Adipocyte (in vitro differentiated cells): ENCODE measurements around the gene SLC6A8.
"Not testable (repeated sequence)": the region's sequence is repeated elsewhere in the genome, so short reads cannot be mapped to it uniquely, and the experiment has no call there.

Experiments used
- DNase-seq: peaks from one replicate; pipeline ENCODE4 v3.0.0-alpha.2; 2015; ENCODE audit warnings: low read depth
- H3K27me3 ChIP-seq: replicated peaks from 2 replicates; pipeline ENCODE4 v1.7.0; 2013; ENCODE audit warnings: mild to moderate bottlenecking, low read length, moderate library complexity; ENCODE audit not compliant: control insufficient read depth, insufficient read depth
- H3K36me3 ChIP-seq: 2 replicates; pipeline ENCODE4 v1.7.0; 2013; ENCODE audit warnings: low read length, mild to moderate bottlenecking, moderate library complexity; ENCODE audit not compliant: control insufficient read depth, insufficient read depth, severe bottlenecking
- H3K4me1 ChIP-seq: 2 replicates; pipeline ENCODE4 v1.7.0; 2013; ENCODE audit warnings: mild to moderate bottlenecking, low read length, moderate library complexity; ENCODE audit not compliant: control insufficient read depth, insufficient read depth
- H3K4me3 ChIP-seq: 2 replicates; pipeline ENCODE4 v1.7.0; 2013; ENCODE audit warnings: mild to moderate bottlenecking, low read length, moderate library complexity
- H3K9ac ChIP-seq: 2 replicates; pipeline ENCODE4 v1.7.0; 2013; ENCODE audit warnings: mild to moderate bottlenecking, low read length, moderate library complexity
- H3K9me3 ChIP-seq: 2 replicates; pipeline ENCODE4 v1.7.0; 2013; ENCODE audit warnings: mild to moderate bottlenecking, low read length, moderate library complexity; ENCODE audit not compliant: control insufficient read depth

Gene SLC6A8

DNA sequence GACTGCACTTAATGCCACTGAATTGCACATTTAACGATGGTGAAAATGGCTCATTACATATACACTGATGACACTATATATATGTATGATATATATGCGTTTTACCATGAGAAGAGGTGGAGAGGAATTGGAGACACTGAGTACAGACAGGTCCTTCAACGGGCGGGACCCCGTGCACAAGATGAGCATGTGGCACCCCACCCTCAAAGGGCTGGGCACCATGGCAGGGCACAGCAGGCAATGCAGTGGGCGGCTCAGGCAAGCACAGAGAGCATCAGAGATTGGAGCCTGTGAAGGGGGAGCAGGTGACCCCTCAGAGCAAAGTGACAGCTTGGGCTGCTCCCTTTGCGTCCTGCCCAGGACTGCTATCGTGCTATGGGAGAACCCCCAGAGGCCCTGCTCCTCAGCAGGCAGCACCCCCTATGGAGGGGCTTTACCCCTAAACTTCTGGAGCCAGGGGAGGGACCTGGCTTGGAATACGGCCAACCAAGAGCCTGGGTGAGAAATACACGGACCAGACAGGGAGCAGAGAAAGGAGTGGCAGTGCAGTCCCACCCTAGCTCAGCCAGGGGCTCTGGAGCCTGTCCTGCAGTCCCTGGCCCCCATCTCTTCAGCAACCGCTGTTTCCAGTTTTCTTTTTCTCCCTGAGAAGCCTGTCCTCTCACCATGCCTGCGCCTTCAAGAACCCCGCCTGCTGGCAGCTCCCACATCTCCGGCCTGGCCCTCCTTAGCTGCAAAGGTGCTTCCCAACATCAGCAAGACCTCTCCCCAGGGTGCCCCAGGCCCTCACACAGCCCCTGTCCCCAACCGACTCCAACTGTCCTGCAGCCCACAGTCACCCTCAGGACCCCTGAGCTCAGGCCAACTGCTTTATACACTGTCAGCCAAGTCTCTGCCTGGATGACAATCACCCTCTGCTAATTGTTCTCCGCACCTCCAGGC, 10.5 kb downstream of the SLC6A8 start:
- no peaks in the 10 kb centered on the region for H3K9me3 ChIP-seq
- peaks cover 4% of the 10 kb centered on the region for H3K27me3 ChIP-seq
- DNase-seq = no peak
- no peak overlapping the region for H3K4me3 ChIP-seq
- no peak overlapping the region for H3K9ac ChIP-seq
- H3K4me1 ChIP-seq = no peaks in the 10 kb centered on the region
- peaks cover 29% of the 10 kb centered on the region for H3K36me3 ChIP-seq

DNA sequence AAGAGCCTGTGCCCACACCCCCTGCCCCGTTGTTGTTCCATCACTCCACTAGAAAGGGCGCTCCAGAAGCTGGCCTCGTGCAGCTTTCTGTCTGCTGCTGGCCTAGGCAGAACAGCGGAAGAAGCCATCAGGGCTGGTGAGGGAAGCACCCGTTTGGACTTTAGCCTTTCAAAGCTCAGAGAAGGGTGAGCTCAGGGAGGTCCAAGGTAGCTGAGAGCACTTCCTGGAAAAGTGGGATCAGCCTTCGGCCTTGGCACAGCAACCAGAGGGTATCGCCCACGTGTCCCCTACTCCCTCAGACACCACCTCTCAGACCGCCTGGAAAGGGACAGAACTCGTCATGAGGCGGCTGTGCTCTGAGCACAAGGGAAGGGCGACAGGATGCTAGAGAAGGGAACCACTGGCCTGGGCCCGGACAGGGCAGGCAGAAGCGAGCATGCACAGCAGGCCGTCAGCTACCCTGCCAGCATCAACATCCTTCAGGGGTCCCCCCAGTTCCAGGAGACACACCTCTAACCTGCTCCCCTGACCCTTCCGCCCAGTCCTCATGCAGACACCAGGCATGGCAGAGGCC, 11.6 kb downstream of the SLC6A8 start:
- not testable (repeated sequence) for H3K9me3 ChIP-seq, H3K4me1 ChIP-seq, DNase-seq, H3K27me3 ChIP-seq, H3K9ac ChIP-seq, H3K4me3 ChIP-seq
- peaks cover 40% of the 10 kb centered on the region for H3K36me3 ChIP-seq

DNA sequence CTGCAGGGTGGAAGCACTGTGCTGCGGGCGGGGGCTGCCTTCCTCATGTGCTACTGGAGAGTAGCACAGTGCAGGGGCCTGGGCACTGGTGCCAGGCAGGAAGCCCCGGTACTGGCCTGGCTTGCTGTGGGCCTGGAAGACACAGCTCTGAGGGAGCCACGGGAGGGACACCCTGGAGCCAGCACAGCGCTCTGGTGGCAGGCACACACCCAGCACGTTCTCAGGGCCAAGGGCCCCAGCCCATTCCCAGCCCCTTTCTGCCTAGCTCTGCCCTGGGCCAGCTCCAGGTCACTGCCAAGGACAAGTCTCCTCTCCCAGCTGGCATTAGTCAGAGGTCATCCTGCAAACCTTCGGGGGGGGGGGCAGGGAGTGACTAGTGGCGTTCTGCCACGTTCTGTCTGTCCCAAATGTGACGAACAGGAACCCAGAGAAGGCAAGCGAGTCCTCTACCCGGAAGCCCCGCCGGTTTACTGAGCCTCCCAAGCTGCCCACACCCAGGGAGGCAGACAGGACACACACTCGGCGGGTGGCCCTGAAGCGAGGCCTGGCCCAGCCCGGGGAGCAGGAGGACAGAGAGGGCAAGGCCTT, 12.2 kb downstream of the SLC6A8 start:
- peaks cover 44% of the 10 kb centered on the region for H3K36me3 ChIP-seq
- not testable (repeated sequence) for H3K4me1 ChIP-seq, H3K4me3 ChIP-seq, H3K9ac ChIP-seq, DNase-seq, H3K27me3 ChIP-seq, H3K9me3 ChIP-seq

DNA sequence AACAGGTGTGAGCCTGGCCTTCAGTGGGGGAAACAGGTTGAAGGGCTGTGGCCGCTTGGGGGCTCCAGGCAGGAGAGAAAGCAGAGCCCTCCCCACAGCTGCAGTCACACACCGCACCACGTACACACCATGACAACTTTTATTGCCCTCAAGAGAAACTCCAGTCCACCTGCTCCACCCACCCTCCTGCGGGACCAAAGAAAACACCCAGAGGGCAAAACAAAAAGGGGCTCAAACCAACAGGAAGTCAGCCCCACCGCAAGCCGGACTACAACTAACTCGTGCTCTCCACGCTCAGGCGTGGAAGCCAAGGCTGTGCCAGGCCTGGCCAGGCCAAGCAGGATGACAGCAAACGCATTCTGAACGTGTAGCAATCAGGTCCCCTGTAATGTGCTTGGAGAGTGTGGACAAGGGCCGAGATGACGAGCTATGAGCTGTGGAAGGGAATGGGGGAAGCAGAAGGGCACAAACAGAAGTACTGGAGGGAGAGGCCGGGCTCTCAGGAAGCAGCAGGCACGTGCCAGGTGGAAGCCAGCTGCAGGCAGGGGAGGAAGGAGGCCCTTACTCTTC, 12.7 kb downstream of the SLC6A8 start:
- no peaks in the 10 kb centered on the region for H3K4me1 ChIP-seq
- H3K36me3 ChIP-seq = peaks cover 44% of the 10 kb centered on the region
- H3K9ac ChIP-seq = no peak overlapping the region
- no peaks in the 10 kb centered on the region for H3K9me3 ChIP-seq
- peaks cover 4% of the 10 kb centered on the region for H3K27me3 ChIP-seq
- DNase-seq = no peak
- H3K4me3 ChIP-seq = no peak overlapping the region

DNA sequence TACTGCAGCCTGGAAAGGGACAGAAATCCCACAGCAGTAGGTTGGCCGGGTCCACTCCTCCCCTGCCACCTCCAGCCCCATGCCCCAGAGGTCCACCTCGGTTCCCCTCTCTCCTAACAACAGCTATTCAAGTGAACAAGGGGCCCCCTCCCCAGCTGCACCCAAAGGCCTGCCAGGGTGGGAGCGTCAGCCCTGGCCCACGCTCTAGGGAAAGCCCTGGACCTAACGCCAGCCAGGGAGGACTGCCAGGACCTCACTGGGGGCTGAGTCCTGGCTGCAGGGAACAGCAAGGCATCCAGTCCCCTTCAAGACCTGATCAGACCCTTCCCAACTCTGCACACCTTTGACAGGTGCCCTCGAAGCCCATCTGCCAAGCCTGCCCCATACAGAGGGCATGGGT, 13.2 kb downstream of the SLC6A8 start:
- H3K36me3 ChIP-seq = peaks cover 44% of the 10 kb centered on the region
- no peaks in the 10 kb centered on the region for H3K4me1 ChIP-seq
- peaks cover 4% of the 10 kb centered on the region for H3K27me3 ChIP-seq
- DNase-seq = no peak
- H3K9me3 ChIP-seq = no peaks in the 10 kb centered on the region
- no peak overlapping the region for H3K4me3 ChIP-seq
- no peak overlapping the region for H3K9ac ChIP-seq

DNA sequence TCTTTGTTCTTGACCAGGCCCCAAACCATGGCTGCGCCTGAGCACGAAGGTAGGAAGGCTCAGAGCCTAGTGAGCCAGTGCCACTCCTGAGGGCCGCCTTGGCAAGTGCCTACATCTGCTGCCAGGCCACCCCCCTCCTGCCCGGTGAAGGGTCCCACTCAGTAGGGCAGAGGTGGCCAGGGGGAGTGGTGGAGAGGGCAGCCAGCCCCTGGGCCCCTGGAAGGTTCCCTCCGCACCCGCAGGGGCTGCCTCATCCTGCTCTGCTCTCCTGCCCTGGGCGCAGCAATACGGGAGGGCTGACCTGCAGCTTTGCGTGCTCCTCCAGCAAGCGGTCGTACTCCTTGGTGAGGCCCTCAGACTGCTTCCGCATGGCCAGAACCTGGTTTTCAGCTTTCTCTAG, 14.0 kb downstream of the SLC6A8 start:
- no peak for DNase-seq
- H3K9ac ChIP-seq = no peak overlapping the region
- H3K4me1 ChIP-seq = no peaks in the 10 kb centered on the region
- no peaks in the 10 kb centered on the region for H3K9me3 ChIP-seq
- H3K36me3 ChIP-seq = peaks cover 44% of the 10 kb centered on the region
- peaks cover 4% of the 10 kb centered on the region for H3K27me3 ChIP-seq
- no peak overlapping the region for H3K4me3 ChIP-seq

DNA sequence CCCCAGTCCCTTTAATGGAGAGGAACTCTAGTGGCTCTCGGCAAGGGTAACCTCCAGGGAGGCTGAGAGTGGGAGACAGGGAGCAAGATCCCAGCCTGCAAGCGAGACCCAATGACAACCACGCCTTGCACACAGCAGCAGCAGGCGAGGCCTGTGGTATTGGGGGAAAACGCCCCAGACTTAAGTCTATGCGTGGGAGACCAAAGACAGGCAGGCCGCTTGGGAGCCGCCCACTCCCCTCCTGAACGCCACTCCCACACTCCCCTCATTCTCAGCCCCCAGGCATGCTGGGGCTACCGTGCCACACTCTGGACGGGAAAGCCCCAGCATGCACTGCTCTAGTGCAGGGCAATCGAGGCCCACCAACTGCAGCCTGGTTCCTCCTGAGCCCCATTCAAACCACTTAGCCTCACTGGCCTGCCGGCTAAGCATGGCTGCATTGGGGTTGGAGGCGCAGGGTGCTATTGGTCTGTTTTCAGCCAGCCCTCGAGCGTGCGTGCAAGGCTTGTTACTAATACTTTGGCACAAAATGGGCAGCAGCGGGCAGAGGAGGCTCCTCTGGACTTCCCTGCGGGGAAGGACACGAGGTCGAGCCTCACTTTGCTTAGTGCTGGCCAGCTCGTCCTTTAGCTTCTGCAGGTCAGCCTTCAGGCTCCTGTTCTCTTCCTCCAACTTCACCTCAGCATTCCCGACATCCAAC, 14.8 kb downstream of the SLC6A8 start:
- H3K9me3 ChIP-seq = no peaks in the 10 kb centered on the region
- H3K4me1 ChIP-seq = no peaks in the 10 kb centered on the region
- H3K4me3 ChIP-seq = no peak overlapping the region
- peaks cover 40% of the 10 kb centered on the region for H3K36me3 ChIP-seq
- no peaks in the 10 kb centered on the region for H3K27me3 ChIP-seq
- no peak overlapping the region for H3K9ac ChIP-seq
- DNase-seq = no peak

DNA sequence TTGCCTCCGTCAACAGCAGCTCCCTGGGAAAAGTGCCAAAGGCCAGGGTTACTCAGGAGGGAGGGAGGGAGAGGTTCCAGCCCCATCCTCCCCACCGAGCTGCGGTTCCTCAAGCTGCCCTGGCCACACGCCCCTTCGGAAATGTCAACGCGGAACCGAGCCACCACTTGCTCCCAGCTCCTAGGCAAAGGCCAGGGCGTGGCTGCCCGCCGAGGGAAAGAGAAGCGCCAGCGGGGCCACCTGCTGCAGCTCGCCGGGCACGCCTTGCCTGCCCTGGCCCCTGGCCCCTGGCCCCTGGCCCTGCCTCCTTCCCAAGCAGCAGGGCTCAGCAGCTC, 15.3 kb downstream of the SLC6A8 start:
- DNase-seq = no peak
- Histone ChIP-seq H3K4me3 (no peak overlapping the region), H3K36me3 (peaks cover 38% of the 10 kb centered on the region)

DNA sequence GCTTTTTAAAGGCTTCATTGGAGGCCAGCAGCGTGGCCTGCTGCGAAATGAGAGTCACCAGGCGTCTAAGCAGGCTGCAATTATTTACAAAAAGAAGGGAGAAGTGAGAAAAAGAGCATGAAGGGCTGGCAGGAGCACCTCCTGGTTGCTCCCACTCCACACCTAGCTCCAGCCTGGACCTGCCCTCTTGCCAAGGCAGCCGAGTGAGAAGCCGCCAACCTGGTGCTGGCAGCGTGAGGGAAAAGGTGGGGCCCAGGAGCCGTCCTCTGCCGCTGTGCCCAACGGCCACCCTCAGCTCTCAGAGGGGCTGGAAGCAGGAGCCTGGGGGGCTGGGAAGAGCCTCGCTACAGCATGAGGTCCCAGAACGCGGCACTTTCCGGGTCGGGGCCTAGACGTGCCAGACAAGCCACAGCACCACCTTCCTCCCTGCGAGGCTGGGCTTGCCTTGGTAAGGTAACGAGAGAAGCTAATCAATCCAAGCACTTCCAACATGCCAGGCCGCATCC, 16.3 kb downstream of the SLC6A8 start:
- no peaks in the 10 kb centered on the region for H3K27me3 ChIP-seq
- H3K9ac ChIP-seq = no peak overlapping the region
- peaks cover 36% of the 10 kb centered on the region for H3K36me3 ChIP-seq
- H3K9me3 ChIP-seq = no peaks in the 10 kb centered on the region
- H3K4me1 ChIP-seq = no peaks in the 10 kb centered on the region
- no peak for DNase-seq
- H3K4me3 ChIP-seq = no peak overlapping the region

More for the DNA sequence above, 15.3 kb downstream of the SLC6A8 start:
- H3K4me1 ChIP-seq = no peaks in the 10 kb centered on the region
- H3K9ac ChIP-seq = no peak overlapping the region
- no peaks in the 10 kb centered on the region for H3K27me3 ChIP-seq
- no peaks in the 10 kb centered on the region for H3K9me3 ChIP-seq

DNA sequence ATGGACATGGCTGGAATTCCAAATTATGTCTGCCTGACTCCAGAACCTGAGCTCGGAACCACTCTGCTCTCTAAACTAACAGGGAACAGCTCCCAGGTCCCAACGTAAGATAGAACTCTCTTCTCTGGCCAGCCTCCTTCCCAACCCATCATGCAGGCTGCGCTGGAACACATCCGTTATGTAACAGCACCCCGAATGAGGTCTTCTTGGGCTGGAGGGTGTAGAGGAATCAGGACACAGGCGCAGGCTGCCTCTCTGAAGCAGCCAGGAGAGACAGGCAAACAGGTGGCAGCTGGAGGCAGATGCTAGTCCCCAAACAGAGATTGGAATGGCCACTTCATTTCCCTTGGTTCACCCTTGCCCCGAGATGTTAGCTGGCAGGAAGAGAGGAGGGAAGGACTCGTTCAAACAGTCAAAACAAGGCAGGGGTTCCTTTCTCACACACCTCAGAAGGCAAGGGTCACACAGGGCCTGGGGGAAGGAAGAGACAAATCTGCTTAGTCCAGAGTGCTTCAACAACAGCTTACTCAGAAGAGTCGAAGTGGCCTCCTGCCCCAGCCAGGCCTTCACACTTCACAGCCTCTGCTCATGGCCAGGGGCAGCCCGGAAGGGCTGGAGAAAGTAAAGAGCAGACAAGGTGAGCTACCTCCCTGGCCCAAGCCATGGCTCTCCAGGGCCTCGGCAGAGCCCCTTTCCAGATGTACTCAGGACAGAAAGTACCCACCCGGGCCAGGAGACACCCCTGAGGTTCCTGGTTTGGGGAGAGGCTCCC, 17.1 kb downstream of the SLC6A8 start:
- not testable (repeated sequence) for H3K4me3 ChIP-seq, H3K9me3 ChIP-seq, H3K27me3 ChIP-seq, H3K9ac ChIP-seq, DNase-seq, H3K4me1 ChIP-seq
- peaks cover 43% of the 10 kb centered on the region for H3K36me3 ChIP-seq
